ENCODE results near the gene AHI1.

GRCh38 chr6:135304883-135305282 is 192.7 kb downstream of the AHI1 start:
- TF ChIP-seq CTCF (IDR thresholded peaks at IDR 0.05) (no peak), POLR2A (IDR thresholded peaks at IDR 0.05) (no peak), EP300 (IDR thresholded peaks at IDR 0.05) (no peak)

All from stomach (tissue), 4 donors.